GM12801 (cell line): ENCODE measurements around the gene CTF1.

Experiments used
- CTCF ChIP-seq: IDR thresholded peaks from one replicate; pipeline ENCODE4 v1.5.1; 2011; ENCODE audit warnings: control low read depth; ENCODE audit not compliant: insufficient read length; ENCODE audit errors: extremely low read depth

CTF1 gene

GRCh38 chr16:30910427-30911029 lies 14.1 kb downstream of the CTF1 start:
- TF ChIP-seq CTCF, result no peak

GRCh38 chr16:30912794-30913412 lies 16.5 kb downstream of the CTF1 start:
- no peak for TF ChIP-seq CTCF

GRCh38 chr16:30914830-30915229 lies 18.4 kb downstream of the CTF1 start:
- no peak for TF ChIP-seq CTCF

GRCh38 chr16:30918614-30919013 lies 22.2 kb downstream of the CTF1 start:
- TF ChIP-seq CTCF, result no peak

GRCh38 chr16:30920891-30921290 lies 24.5 kb downstream of the CTF1 start:
- no peak for TF ChIP-seq CTCF

- TF ChIP-seq CTCF, result no peak
Measured at GRCh38 chr16:30921459-30921747, 25.0 kb downstream of the CTF1 start.

GRCh38 chr16:30921748-30922419 lies 25.5 kb downstream of the CTF1 start:
- peak; percentile 20 for TF ChIP-seq CTCF
